GM10847 (cell line): ENCODE data around the gene CRABP2.

Experiments
- POLR2A ChIP-seq: IDR thresholded peaks from 2 replicates; pipeline ENCODE4 v1.6.1; 2011; ENCODE audit not compliant: insufficient read length; ENCODE audit errors: extremely low read depth

CRABP2 gene

GRCh38 chr1:156705321-156705917 lies at the start of gene CRABP2:
Gene CRABP2 (minus strand): TSS chr1:156705583. CDS start chr1:156705446, 137 bp downstream.
- no peak for TF ChIP-seq POLR2A

GRCh38 chr1:156754219-156754618 lies 48.8 kb upstream of the CRABP2 start:
- TF ChIP-seq POLR2A = no peak

DNA sequence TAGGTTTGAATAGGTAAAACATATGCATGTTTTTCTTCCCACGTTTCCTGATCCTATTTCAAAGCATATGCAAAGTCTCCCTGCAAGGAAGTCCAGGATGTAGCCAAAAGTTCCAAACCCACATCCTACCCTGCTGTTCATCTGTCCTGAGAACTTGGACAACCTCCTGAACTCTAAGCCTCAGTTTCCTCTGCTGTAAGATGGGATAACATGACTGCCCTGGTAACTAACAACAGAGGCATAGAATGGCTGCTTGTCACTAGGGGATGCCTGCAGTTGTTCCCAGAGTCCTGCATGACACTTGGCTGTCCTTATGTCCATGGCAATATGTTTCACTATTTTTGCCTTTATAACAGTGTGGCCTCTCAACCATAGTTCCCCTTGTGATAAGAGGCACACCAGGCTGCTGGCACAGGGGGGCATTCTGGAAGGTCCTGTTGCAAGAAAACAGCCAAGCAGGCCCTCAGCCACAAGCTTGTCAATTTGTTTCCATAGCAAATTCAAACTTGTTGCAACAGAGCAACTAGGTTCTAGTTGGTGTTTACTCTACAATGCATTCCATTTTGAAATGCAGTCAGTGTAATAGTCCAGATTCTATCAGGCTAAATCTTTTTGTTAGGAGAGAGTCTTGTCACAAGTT lies 47.6 kb upstream of the CRABP2 start:
- TF ChIP-seq POLR2A = no peak

- peak; percentile 48 for TF ChIP-seq POLR2A
Observed at GRCh38 chr1:156751757-156752481, 46.5 kb upstream of the CRABP2 start.

DNA sequence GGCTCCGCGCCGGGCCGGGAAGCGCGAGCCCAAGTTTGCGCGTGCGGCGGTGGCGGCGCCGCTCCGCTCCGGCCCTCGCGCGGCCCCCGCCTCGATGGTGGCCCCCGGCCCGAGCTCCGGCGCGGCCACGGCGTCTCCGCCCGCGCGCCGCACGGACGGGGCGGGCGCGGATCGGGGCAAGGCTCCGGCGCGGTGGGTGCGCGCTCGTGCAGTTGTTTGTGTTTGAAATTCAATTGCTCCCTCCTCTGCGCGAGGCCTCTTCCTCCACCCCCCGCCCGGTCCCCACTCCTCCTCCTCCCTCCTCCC lies 46.0 kb upstream of the CRABP2 start, which contains the start of gene HDGF:
Gene HDGF (minus strand): TSS at position 225 of the 306 bp plus-strand sequence. CDS start 246 bp downstream, outside the sequence.
- TF ChIP-seq POLR2A = peak; percentile 16

DNA sequence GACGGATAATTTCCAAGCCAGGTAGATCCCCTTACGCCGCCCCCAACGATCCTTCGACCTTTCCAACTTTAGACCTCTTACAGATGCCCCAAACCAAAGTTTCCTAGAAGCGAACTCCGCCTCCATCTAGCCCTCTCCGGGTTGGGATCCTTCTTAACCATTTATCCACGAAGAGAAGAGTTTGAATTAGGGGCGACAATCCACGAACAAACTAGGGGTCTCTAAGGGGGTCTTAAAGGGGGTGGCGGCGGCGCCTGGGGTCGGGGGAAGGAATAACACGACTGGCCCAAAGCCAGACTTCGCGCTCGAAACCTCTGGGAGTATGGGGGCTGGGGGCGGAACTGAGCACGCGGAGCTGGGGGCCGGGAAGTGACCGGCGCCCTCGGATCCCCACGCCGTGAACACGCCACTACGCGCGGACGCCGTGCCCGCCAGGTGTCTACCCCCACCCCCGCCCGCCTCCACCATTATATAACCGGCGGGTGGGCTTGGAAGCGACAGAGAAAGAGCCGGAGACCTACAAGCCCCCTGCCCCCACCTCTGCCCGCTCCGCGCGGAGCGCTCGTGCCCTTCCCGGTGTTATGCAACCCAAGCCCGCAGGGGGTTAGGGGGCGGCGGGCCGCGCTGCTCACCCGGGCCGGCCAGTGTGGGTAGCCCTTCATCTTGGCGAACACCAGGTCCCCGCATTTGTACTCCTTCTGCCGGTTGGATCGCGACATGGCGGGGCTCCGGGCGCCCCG lies 45.5 kb upstream of the CRABP2 start:
- no peak for TF ChIP-seq POLR2A

- TF ChIP-seq POLR2A = no peak
Observed at GRCh38 chr1:156750191-156750672, 44.8 kb upstream of the CRABP2 start.

GRCh38 chr1:156749419-156750118 lies 44.2 kb upstream of the CRABP2 start:
- no peak for TF ChIP-seq POLR2A

DNA sequence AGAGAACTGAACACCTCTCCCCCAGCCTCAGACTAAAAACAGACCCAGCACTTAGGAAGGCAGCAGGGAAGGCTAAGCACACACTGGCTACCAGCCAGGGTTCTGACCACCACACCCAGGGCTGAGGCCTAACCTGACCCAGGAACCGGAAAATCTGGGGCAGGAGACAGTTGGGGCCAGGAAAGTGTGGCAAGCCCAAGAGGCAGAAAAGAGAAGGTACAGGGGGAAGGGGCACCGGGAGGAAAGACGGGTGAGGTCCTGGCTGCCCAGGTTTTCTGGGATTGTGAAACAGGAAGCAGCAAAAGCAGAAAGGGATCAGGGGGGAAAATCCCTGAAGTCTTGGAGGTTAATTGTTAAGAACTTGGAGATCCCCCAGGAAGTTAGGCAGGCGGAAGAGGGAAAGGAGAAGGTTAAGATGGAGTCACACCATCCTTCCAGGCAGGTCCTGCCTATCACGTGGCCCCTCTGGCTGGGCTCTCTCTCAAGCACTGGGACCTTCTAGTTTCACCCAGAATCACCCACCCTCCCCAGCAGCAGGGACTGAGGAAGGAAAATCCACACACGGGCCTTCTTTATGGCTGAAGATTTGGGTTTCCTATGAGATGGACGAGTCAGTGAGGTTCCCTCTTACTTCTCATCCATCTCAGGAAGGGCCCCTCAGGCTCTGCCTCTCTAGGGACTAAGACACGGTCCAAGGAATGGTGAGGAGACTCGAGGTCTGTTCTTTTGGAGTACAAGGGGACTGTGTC lies 43.5 kb upstream of the CRABP2 start:
- peak; percentile 19 for TF ChIP-seq POLR2A

DNA sequence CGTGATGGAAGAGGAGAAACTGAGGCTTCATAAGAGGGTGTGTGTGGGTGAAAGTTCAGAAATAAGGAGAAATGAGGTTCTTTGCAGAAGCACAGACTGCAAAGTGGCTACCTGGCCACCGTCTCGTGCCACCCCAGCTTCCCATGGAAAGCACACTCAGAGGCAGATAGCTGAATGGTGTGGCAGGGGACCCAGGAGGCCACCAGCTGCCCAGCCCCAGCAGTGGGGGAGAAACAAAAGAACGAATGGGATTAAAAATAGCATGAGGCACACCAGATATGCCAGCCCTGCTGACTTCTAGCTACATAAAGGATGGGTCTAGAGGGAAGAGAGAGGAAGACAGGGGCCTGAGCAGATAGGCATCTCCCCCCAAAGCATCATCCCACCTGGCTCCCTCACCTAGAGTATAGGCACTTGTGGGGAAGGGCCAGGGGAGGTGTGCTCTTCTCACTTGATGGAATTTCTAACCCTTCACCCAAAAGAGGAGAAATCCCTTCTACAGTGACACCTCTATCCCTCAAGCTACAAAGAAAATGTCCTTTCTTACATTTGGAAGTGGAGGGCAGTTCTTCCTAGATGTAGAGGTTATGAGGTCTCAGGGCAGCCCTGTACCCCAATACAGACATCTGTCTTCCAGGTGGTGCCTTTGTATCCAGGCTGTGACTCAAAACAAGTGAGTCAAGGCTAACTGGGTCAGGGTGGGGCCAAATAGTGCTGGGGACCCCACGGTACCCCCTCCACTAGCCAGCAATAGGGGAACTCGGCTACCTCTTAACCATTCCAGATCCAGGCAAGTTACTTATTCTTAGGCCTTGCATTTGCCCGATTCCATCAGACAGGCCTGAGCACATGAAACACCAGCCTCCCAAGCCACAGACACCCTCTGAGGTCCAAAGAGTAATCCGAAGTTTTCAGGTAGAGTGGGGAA lies 42.6 kb upstream of the CRABP2 start:
- no peak for TF ChIP-seq POLR2A

- TF ChIP-seq POLR2A = no peak
Observed at GRCh38 chr1:156746728-156747631, 41.6 kb upstream of the CRABP2 start.

DNA sequence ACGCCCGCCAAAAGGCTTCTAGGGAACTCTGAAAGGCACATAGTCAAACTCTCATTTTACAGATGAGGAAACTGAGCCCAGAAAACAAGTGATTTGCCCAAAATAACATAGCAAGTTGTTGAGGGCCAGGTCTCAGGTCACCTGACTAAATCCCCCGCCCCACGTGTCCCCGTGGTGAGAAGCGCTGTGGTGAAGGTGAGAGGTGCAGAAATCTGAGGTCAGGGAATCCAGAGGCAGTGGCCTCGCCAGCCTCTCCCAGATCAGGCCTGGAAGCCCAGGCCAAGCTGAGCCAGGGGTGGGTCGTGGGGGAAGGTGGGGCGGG lies 41.0 kb upstream of the CRABP2 start:
- no peak for TF ChIP-seq POLR2A
